Measurements from ENCODE around the gene PTPN18. TPM values are rescaled to one million over a fixed set of nuclear protein-coding genes. Genes with fewer than 3 reads are reported as not detected.

PTPN18 gene
- total RNA-seq, 1 donor from 2014 or later = 10.4 TPM

DNA sequence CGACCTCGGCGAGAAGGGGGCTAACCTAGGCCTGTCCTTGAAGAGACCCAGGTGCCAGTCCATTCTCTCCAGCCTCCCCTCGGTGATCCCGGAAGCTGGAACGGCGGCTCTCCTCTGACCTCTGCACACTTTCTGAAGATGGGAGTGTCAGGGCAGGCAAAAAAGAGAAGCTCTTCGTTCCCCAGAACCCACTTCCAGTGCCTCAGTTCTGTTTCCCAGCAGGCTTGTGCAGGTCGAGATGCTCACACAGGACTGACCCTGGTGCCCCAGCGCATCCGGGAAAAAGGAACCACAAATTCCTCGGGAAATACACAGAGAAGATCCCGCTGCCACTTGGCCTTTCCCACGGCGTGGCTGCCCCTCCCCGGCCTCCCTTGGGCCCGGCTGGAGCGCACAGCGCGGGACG lies 681 bp upstream of the PTPN18 start:
- Mint-ChIP-seq H3K9me3 (ENCODE audit: unreplicated experiment) (peaks cover 2% of the 10 kb centered on the region), H3K27me3 (ENCODE audit: low read depth, unreplicated experiment) (peaks cover 10% of the 10 kb centered on the region), H3K4me3 (ENCODE audit: unreplicated experiment) (peak overlapping the region; percentile 84), H3K36me3 (ENCODE audit: low read depth, unreplicated experiment) (no peaks in the 10 kb centered on the region), H3K27ac (ENCODE audit: unreplicated experiment) (no peak overlapping the region), H3K4me1 (ENCODE audit: low read depth, unreplicated experiment) (peaks cover 2% of the 10 kb centered on the region)
- TF ChIP-seq, protein P1, sequence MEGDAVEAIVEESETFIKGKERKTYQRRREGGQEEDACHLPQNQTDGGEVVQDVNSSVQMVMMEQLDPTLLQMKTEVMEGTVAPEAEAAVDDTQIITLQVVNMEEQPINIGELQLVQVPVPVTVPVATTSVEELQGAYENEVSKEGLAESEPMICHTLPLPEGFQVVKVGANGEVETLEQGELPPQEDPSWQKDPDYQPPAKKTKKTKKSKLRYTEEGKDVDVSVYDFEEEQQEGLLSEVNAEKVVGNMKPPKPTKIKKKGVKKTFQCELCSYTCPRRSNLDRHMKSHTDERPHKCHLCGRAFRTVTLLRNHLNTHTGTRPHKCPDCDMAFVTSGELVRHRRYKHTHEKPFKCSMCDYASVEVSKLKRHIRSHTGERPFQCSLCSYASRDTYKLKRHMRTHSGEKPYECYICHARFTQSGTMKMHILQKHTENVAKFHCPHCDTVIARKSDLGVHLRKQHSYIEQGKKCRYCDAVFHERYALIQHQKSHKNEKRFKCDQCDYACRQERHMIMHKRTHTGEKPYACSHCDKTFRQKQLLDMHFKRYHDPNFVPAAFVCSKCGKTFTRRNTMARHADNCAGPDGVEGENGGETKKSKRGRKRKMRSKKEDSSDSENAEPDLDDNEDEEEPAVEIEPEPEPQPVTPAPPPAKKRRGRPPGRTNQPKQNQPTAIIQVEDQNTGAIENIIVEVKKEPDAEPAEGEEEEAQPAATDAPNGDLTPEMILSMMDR (IDR thresholded peaks at IDR 0.05; ENCODE audit: insufficient read depth, low read depth, low read length) = no peak
- no peak for TF ChIP-seq EZH2 (IDR thresholded peaks at IDR 0.05; ENCODE audit: insufficient read depth, low read length)
- Histone ChIP-seq H3K36me3 (ENCODE audit: insufficient read depth, low read length) (no peaks in the 10 kb centered on the region), H3K27me3 (ENCODE audit: insufficient read depth, low read length) (no peaks in the 10 kb centered on the region), H3K4me1 (ENCODE audit: insufficient read depth, low read length) (peaks cover 7% of the 10 kb centered on the region), H3K79me2 (ENCODE audit: insufficient read depth, low read length) (no peaks in the 10 kb centered on the region), H3K4me3 (ENCODE audit: insufficient read depth, low read depth, low read length) (peak overlapping the region; percentile 60), H3K4me2 (ENCODE audit: low read length) (peak overlapping the region; percentile 88), H3K9me3 (ENCODE audit: insufficient read depth, low read depth, low read length) (no peaks in the 10 kb centered on the region), H4K20me1 (ENCODE audit: insufficient read depth, low read length) (peaks cover 24% of the 10 kb centered on the region), H2AFZ (ENCODE audit: low read depth, low read length) (peak overlapping the region; percentile 88), H3K27ac (ENCODE audit: low read depth, low read length) (peak overlapping the region; percentile 37), H3K9ac (ENCODE audit: low read length) (peak overlapping the region; percentile 77)
- DNase-seq (ENCODE audit: low read depth) (no peak), FAIRE-seq (no peak)

DNA sequence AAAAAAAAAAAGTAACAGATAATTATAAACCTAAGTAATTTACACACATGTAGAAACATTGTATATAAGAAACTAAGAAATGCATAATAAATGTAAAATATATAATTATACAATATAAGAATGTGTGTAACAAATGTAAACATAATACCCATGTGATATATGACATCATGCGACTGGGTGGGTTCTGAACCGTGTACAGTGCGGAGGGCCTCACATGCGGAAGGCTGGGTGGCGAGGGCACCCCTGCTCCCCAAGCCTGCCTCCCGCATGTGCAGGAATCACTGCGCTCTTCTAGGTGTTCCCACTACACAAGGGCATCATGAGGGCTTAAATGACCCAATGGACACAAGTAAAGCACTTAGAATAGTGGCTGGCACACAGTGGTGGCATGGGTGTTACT lies 2.0 kb downstream of the PTPN18 start:
- Histone ChIP-seq H3K9ac (ENCODE audit: low read length) (no peak overlapping the region), H3K9me3 (ENCODE audit: insufficient read depth, low read depth, low read length) (no peaks in the 10 kb centered on the region), H3K79me2 (ENCODE audit: insufficient read depth, low read length) (no peaks in the 10 kb centered on the region), H3K4me3 (ENCODE audit: insufficient read depth, low read depth, low read length) (no peak overlapping the region), H3K4me1 (ENCODE audit: insufficient read depth, low read length) (peaks cover 7% of the 10 kb centered on the region), H3K36me3 (ENCODE audit: insufficient read depth, low read length) (no peaks in the 10 kb centered on the region), H3K27me3 (ENCODE audit: insufficient read depth, low read length) (no peaks in the 10 kb centered on the region), H2AFZ (ENCODE audit: low read depth, low read length) (no peak overlapping the region), H3K27ac (ENCODE audit: low read depth, low read length) (no peak overlapping the region), H4K20me1 (ENCODE audit: insufficient read depth, low read length) (peaks cover 9% of the 10 kb centered on the region), H3K4me2 (ENCODE audit: low read length) (no peak overlapping the region)
- peaks cover 10% of the 10 kb centered on the region for H3K27me3 Mint-ChIP-seq (ENCODE audit: low read depth, unreplicated experiment)
- H3K27ac Mint-ChIP-seq (ENCODE audit: unreplicated experiment) = no peak overlapping the region
- peaks cover 2% of the 10 kb centered on the region for H3K4me1 Mint-ChIP-seq (ENCODE audit: low read depth, unreplicated experiment)
- no peaks in the 10 kb centered on the region for H3K36me3 Mint-ChIP-seq (ENCODE audit: low read depth, unreplicated experiment)
- H3K4me3 Mint-ChIP-seq (ENCODE audit: unreplicated experiment) = no peak overlapping the region
- DNase-seq (ENCODE audit: low read depth) (no peak), FAIRE-seq (no peak)
- TF ChIP-seq, protein P1 (IDR thresholded peaks at IDR 0.05; ENCODE audit: insufficient read depth, low read depth, low read length) = no peak
- TF ChIP-seq EZH2 (IDR thresholded peaks at IDR 0.05; ENCODE audit: insufficient read depth, low read length) = no peak
- peaks cover 4% of the 10 kb centered on the region for H3K9me3 Mint-ChIP-seq (ENCODE audit: unreplicated experiment)

DNA sequence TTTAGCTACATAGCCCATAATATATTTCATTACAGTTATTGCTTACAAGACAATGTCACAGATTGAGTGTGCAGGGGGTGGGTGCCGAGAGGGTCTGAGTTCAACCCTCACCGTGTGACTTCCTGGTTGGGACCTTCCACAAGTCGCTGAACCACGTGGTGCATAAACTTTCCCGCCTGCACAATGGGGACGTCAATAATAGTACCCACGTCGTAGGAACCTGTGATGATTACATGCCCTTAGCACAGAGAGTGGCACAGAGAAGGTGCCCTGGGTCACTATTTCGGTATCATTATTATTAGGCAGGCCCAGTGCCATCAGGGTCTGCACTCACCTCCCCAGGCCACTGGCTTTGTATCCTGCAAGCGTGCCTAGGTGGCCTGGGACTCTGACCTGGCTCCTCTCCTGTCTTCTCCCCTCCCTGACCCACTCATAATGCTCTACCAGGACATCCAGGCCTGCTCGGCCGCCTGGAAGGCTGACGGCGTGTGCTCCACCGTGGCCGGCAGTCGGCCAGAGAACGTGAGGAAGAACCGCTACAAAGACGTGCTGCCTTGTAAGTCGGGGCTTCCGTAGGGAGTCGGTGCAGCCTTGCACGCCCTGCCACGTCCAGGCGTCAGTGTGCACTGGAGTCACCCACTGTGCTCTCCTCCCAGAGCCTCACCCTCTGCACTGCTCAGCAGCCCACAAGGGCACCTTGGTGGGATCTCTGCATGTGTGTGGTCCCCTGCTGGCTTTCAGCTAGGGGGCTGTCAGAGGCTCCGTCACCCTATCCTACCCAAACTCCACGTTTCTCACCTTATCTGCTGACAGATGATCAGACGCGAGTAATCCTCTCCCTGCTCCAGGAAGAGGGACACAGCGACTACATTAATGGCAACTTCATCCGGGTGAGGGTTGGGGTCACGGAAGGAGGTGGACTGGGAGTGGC lies 2.8 kb downstream of the PTPN18 start:
- H3K4me3 Mint-ChIP-seq (ENCODE audit: unreplicated experiment) = no peak overlapping the region
- no peak for TF ChIP-seq EZH2 (IDR thresholded peaks at IDR 0.05; ENCODE audit: insufficient read depth, low read length)
- TF ChIP-seq, protein P1 (IDR thresholded peaks at IDR 0.05; ENCODE audit: insufficient read depth, low read depth, low read length) = no peak
- FAIRE-seq (no peak), DNase-seq (ENCODE audit: low read depth) (no peak)
- Histone ChIP-seq H3K9ac (ENCODE audit: low read length) (no peak overlapping the region), H3K9me3 (ENCODE audit: insufficient read depth, low read depth, low read length) (no peaks in the 10 kb centered on the region), H3K27me3 (ENCODE audit: insufficient read depth, low read length) (no peaks in the 10 kb centered on the region), H3K79me2 (ENCODE audit: insufficient read depth, low read length) (no peaks in the 10 kb centered on the region), H3K36me3 (ENCODE audit: insufficient read depth, low read length) (no peaks in the 10 kb centered on the region), H3K4me3 (ENCODE audit: insufficient read depth, low read depth, low read length) (no peak overlapping the region), H3K4me1 (ENCODE audit: insufficient read depth, low read length) (peaks cover 7% of the 10 kb centered on the region), H2AFZ (ENCODE audit: low read depth, low read length) (no peak overlapping the region), H3K27ac (ENCODE audit: low read depth, low read length) (no peak overlapping the region), H3K4me2 (ENCODE audit: low read length) (no peak overlapping the region), H4K20me1 (ENCODE audit: insufficient read depth, low read length) (peaks cover 2% of the 10 kb centered on the region)
- H3K27me3 Mint-ChIP-seq (ENCODE audit: low read depth, unreplicated experiment) = peaks cover 10% of the 10 kb centered on the region
- H3K27ac Mint-ChIP-seq (ENCODE audit: unreplicated experiment) = no peak overlapping the region
- peaks cover 4% of the 10 kb centered on the region for H3K9me3 Mint-ChIP-seq (ENCODE audit: unreplicated experiment)
- peaks cover 2% of the 10 kb centered on the region for H3K4me1 Mint-ChIP-seq (ENCODE audit: low read depth, unreplicated experiment)
- H3K36me3 Mint-ChIP-seq (ENCODE audit: low read depth, unreplicated experiment) = no peaks in the 10 kb centered on the region

Data from astrocyte (in vitro differentiated cells and primary cell).